ENCODE results near the gene SPOCD1. TPM values are rescaled to one million over a fixed set of nuclear protein-coding genes. Genes with fewer than 3 reads are reported as not detected.

The SPOCD1 gene
- total and polyA plus RNA-seq, 4 experiments from 2014 or later: 0.61 to 0.94 TPM; not detected in 2

DNA sequence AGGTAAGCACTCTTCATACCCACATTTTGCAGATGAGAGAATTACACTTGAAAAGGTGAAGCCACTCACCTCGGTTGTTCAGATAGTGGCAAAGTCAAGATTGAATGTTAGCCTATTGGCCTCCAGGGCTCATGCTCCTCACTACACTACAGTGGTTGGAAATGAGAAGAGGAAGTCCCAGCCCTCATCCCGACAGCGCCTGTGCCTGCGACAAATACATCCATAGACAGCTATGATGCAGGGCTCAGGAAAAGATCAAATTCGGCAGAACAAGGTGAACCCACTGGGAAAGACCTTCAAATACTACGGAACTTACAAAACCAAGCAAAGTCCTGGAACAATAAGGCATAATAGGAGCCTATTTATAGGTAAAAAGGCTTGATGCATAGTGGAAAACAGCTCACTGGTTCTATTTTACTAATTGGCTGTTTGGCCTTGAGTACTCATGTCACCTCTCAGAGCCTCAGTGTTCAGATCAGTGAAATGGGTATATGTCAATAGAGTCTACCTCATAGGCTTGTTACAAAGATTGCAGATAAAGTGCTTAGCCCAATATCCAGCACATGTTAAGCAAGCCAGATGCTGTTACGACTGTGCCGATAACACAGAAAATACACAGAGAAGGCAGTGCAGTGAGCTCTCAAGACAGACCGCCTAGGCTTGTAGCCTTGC, 3.5 kb downstream of the SPOCD1 start:
- Histone ChIP-seq H3K27ac (ENCODE audit: low read depth, low read length) (no peak overlapping the region), H3K36me3 (ENCODE audit: insufficient read depth, low read length) (no peaks in the 10 kb centered on the region), H3K4me1 (ENCODE audit: insufficient read depth, low read length) (peaks cover 8% of the 10 kb centered on the region), H3K4me3 (ENCODE audit: low read length in 2 of 2) (no peak overlapping the region), H3K27me3 (ENCODE audit: insufficient read depth, low read length) (no peaks in the 10 kb centered on the region), H3K9me3 (ENCODE audit: control insufficient read depth in 1 of 2, low read length in 2 of 2) (no peaks in the 10 kb centered on the region)
- H3K4me3 Mint-ChIP-seq: no peak overlapping the region
- no peaks in the 10 kb centered on the region for H3K27me3 Mint-ChIP-seq
- H3K4me1 Mint-ChIP-seq: peaks cover 7 to 18% (median 11%) of the 10 kb centered on the region in 4 donors
- no peaks in the 10 kb centered on the region for H3K36me3 Mint-ChIP-seq
- intact Hi-C loops (cut with micrococcal nuclease): no loop called here
- H3K27ac Mint-ChIP-seq: no peak overlapping the region
- peaks cover 0 to 2% (median 0%) of the 10 kb centered on the region in 8 donors for H3K9me3 Mint-ChIP-seq
- ChIA-PET CTCF (ENCODE audit: partially characterized antibody) (interaction anchor here (6.8 kb wide), 1 partner anchor 151 kb away, joined by 105 read pairs; no protein-coding TSS in a partner anchor), POLR2A (ENCODE audit: partially characterized antibody) (interaction anchor here (0.8 kb wide), 1 partner anchor 151 kb away, joined by 3 read pairs; no protein-coding TSS in a partner anchor)
- DNase-seq: no peak

DNA sequence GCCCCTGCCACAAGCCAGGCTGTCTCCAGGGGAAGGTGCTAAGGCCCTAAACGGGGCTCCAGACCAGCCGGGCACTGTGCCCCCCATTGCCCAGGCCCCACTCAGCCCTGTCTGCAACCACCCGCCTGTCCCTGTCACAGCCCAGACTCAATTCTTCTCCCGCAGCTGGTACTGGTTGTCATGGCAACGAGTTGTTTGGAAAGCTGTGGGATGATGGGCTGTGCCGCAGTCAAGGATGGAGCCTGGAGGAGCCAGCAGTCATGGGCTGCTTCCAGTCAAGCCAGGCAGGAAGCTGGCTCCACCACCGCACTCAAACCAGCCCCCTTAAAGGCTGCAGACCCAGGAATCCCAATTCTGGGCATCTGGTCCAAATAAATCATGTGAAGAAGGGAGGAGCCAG, 4.2 kb downstream of the SPOCD1 start:
- H3K4me3 Mint-ChIP-seq: no peak overlapping the region
- no peak overlapping the region for H3K27ac ChIP-seq (ENCODE audit: low read depth, low read length)
- H3K4me1 Mint-ChIP-seq: peaks cover 5 to 11% (median 8%) of the 10 kb centered on the region in 4 donors
- no peak for DNase-seq
- H3K27me3 Mint-ChIP-seq: peaks cover 0 to 1% of the 10 kb centered on the region in 2 donors
- intact Hi-C loops (cut with micrococcal nuclease): no loop called here
- H3K27me3 ChIP-seq (ENCODE audit: insufficient read depth, low read length): no peaks in the 10 kb centered on the region
- POLR2A ChIA-PET (ENCODE audit: partially characterized antibody): interaction anchor here (0.6 kb wide), 1 partner anchor 78 kb away, joined by 3 read pairs; no protein-coding TSS in a partner anchor
- CTCF ChIA-PET (ENCODE audit: partially characterized antibody): interaction anchor here (1.0 to 2.1 kb wide), 3 partner anchors 49 to 154 kb away, joined by 3 to 7 read pairs (median 3); no protein-coding TSS in a partner anchor
- no peak overlapping the region for H3K4me3 ChIP-seq (ENCODE audit: low read length in 2 of 2)
- H3K36me3 Mint-ChIP-seq: no peaks in the 10 kb centered on the region
- peaks cover 0 to 2% (median 0%) of the 10 kb centered on the region in 8 donors for H3K9me3 Mint-ChIP-seq
- peaks cover 8% of the 10 kb centered on the region for H3K4me1 ChIP-seq (ENCODE audit: insufficient read depth, low read length)
- H3K9me3 ChIP-seq (ENCODE audit: control insufficient read depth in 1 of 2, low read length in 2 of 2): no peaks in the 10 kb centered on the region
- no peak overlapping the region for H3K27ac Mint-ChIP-seq
- H3K36me3 ChIP-seq (ENCODE audit: insufficient read depth, low read length): no peaks in the 10 kb centered on the region

DNA sequence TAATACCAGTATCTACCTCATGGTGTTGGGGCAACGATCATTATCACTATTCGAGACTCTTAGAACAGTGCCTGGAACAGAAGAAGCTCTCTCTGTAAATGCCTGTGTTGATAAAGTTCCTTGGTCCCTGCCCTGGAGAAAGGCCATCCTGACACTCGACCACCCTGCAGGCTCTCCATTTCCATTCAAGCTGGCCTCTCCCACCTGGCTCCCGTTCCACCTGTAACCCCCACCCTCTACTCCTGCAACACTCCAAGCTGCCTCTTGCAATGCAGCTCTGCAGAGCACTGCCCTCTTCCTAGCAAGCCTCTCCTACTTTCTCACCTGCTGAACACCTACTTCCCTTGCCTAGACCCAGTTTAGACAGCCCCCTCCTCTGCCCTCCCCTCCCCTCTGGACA, 6.1 kb downstream of the SPOCD1 start:
- Mint-ChIP-seq H3K27ac (no peak overlapping the region), H3K4me3 (no peak overlapping the region), H3K27me3 (peaks cover 0 to 1% of the 10 kb centered on the region in 2 donors), H3K9me3 (peaks cover 0 to 2% (median 0%) of the 10 kb centered on the region in 8 donors), H3K4me1 (no peaks in the 10 kb centered on the region), H3K36me3 (no peaks in the 10 kb centered on the region)
- intact Hi-C loops (cut with micrococcal nuclease): no loop called here
- Histone ChIP-seq H3K27me3 (ENCODE audit: insufficient read depth, low read length) (no peaks in the 10 kb centered on the region), H3K27ac (ENCODE audit: low read depth, low read length) (no peak overlapping the region), H3K9me3 (ENCODE audit: control insufficient read depth in 1 of 2, low read length in 2 of 2) (no peaks in the 10 kb centered on the region), H3K4me3 (ENCODE audit: low read length in 2 of 2) (no peak overlapping the region), H3K36me3 (ENCODE audit: insufficient read depth, low read length) (no peaks in the 10 kb centered on the region), H3K4me1 (ENCODE audit: insufficient read depth, low read length) (no peaks in the 10 kb centered on the region)
- POLR2A ChIA-PET (ENCODE audit: partially characterized antibody): no interaction called here
- no peak for DNase-seq
- CTCF ChIA-PET (ENCODE audit: partially characterized antibody): interaction anchor here (1.0 to 2.1 kb wide), 2 partner anchors 129 to 154 kb away, joined by 3 to 7 read pairs; no protein-coding TSS in a partner anchor

DNA sequence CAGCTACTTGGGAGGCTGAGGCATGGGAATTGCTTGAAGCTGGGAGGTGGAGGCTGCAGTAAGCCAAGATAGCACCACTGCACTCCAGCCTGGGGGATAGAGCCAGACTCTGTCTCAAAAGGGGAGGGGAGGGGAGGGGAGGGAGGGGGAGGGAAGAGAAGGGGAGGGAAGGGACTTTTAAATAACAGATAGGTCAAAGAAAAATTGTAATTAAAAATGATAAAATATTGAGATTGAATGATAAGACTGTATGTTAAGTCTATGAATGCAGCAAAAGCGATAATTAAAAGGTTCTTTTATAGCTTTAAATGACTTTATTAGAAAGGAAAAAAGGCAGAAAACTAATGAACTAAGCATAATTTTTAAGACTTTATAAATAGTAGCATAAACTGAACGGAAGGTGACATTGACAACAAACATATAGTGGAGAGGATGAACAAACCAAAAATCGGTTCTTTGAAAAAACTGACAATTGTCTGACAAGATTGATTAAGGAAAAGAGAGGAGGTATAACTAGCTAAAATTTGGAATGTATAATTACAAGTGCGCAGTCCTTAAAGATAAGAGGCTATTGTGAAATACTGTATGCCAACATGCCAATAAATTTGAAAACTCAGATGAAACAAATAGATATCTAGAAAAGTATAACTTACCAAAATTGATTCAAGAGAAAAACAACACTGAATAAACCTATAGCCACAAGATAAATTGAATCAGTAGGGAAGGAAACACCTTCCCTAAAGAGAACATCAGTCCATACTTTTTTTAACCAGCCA, 8.4 kb downstream of the SPOCD1 start:
- Mint-ChIP-seq H3K4me3 (no peak overlapping the region), H3K4me1 (peaks cover 0 to 6% (median 3%) of the 10 kb centered on the region in 4 donors), H3K9me3 (peaks cover 0 to 2% (median 0%) of the 10 kb centered on the region in 8 donors), H3K27ac (no peak overlapping the region), H3K36me3 (no peaks in the 10 kb centered on the region), H3K27me3 (peaks cover 0 to 1% of the 10 kb centered on the region in 2 donors)
- CTCF ChIA-PET (ENCODE audit: partially characterized antibody): interaction anchor here (1.2 kb wide), 1 partner anchor 156 kb away, joined by 3 read pairs; no protein-coding TSS in a partner anchor
- DNase-seq: no peak
- intact Hi-C loops (cut with micrococcal nuclease): no loop called here
- H3K9me3 ChIP-seq (ENCODE audit: control insufficient read depth in 1 of 2, low read length in 2 of 2): no peaks in the 10 kb centered on the region
- no peak overlapping the region for H3K4me3 ChIP-seq (ENCODE audit: low read length in 2 of 2)
- H3K4me1 ChIP-seq (ENCODE audit: insufficient read depth, low read length): no peaks in the 10 kb centered on the region
- POLR2A ChIA-PET (ENCODE audit: partially characterized antibody): interaction anchor here (1.1 kb wide), 1 partner anchor 125 kb away, joined by 3 read pairs; no protein-coding TSS in a partner anchor
- no peaks in the 10 kb centered on the region for H3K27me3 ChIP-seq (ENCODE audit: insufficient read depth, low read length)
- H3K36me3 ChIP-seq (ENCODE audit: insufficient read depth, low read length): no peaks in the 10 kb centered on the region
- no peak overlapping the region for H3K27ac ChIP-seq (ENCODE audit: low read depth, low read length)

DNA sequence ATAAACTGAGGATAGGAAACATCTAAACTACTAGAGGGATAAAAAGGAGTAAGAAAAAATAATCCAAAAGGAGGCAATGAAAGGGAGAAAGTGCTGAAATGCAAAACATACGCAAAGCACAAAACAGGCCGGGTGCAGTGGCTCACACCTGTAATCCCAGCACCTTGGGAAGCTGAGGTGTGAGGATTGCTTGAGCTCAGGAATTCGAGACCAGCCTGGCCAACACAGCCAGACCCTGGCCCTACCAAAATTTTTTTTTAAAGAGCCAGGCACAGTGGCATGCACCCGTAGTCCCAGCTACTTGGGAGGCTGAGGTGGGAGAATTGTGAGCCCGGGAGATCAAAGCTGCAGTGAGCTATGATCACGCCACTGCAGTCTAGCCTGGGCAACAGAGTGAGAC, 10.5 kb downstream of the SPOCD1 start:
- POLR2A ChIA-PET (ENCODE audit: partially characterized antibody): no interaction called here
- no peak overlapping the region for H3K4me3 Mint-ChIP-seq
- no peak overlapping the region for H3K27ac ChIP-seq (ENCODE audit: low read depth, low read length)
- no peaks in the 10 kb centered on the region for H3K9me3 ChIP-seq (ENCODE audit: control insufficient read depth in 1 of 2, low read length in 2 of 2)
- H3K4me1 Mint-ChIP-seq: peaks cover 2 to 10% (median 6%) of the 10 kb centered on the region in 4 donors
- peaks cover 0 to 2% (median 0%) of the 10 kb centered on the region in 8 donors for H3K9me3 Mint-ChIP-seq
- no peaks in the 10 kb centered on the region for H3K36me3 Mint-ChIP-seq
- H3K27me3 ChIP-seq (ENCODE audit: insufficient read depth, low read length): no peaks in the 10 kb centered on the region
- no peaks in the 10 kb centered on the region for H3K36me3 ChIP-seq (ENCODE audit: insufficient read depth, low read length)
- no peak for DNase-seq
- no peaks in the 10 kb centered on the region for H3K4me1 ChIP-seq (ENCODE audit: insufficient read depth, low read length)
- H3K4me3 ChIP-seq (ENCODE audit: low read length in 2 of 2): no peak overlapping the region
- CTCF ChIA-PET (ENCODE audit: partially characterized antibody): interaction anchor here (1.0 to 2.9 kb wide), 2 partner anchors 9 to 84 kb away, joined by 3 to 10 read pairs; partner anchors contain the start of gene SPOCD1
- H3K27ac Mint-ChIP-seq: no peak overlapping the region
- H3K27me3 Mint-ChIP-seq: peaks cover 0 to 1% of the 10 kb centered on the region in 2 donors
- intact Hi-C loops (cut with micrococcal nuclease): no loop called here

DNA sequence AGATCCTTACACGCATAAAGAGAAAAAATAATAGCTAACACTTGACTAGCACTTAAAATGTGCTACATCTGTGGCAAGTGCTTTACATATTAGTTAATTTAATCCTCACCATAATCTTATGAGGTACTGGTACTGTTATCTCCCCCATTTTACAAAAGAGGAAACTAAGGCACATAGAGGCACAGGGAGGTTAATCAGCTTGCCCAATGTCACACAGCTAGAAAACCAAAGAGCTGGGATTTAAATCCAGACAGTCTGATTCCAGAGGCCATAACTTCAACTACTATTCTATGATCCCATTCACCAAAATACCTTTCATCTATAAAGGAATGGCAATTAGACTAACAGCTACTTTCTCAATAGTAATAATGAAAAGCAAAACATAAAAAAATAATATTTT, 11.7 kb downstream of the SPOCD1 start:
- POLR2A ChIA-PET (ENCODE audit: partially characterized antibody): no interaction called here
- Histone ChIP-seq H3K27me3 (ENCODE audit: insufficient read depth, low read length) (no peaks in the 10 kb centered on the region), H3K36me3 (ENCODE audit: insufficient read depth, low read length) (no peaks in the 10 kb centered on the region), H3K4me3 (ENCODE audit: low read length in 2 of 2) (no peak overlapping the region), H3K4me1 (ENCODE audit: insufficient read depth, low read length) (no peaks in the 10 kb centered on the region), H3K27ac (ENCODE audit: low read depth, low read length) (no peak overlapping the region), H3K9me3 (ENCODE audit: control insufficient read depth in 1 of 2, low read length in 2 of 2) (no peaks in the 10 kb centered on the region)
- no peak for DNase-seq
- CTCF ChIA-PET (ENCODE audit: partially characterized antibody): interaction anchor here (1.4 to 2.9 kb wide), 2 partner anchors 11 to 15 kb away, joined by 6 to 10 read pairs; partner anchors contain the start of gene SPOCD1
- H3K36me3 Mint-ChIP-seq: no peaks in the 10 kb centered on the region
- H3K4me1 Mint-ChIP-seq: peaks cover 2 to 10% (median 6%) of the 10 kb centered on the region in 4 donors
- peaks cover 0 to 1% of the 10 kb centered on the region in 2 donors for H3K27me3 Mint-ChIP-seq
- peaks cover 0 to 2% (median 0%) of the 10 kb centered on the region in 8 donors for H3K9me3 Mint-ChIP-seq
- no peak overlapping the region for H3K27ac Mint-ChIP-seq
- no peak overlapping the region for H3K4me3 Mint-ChIP-seq
- intact Hi-C loops (cut with micrococcal nuclease): no loop called here

DNA sequence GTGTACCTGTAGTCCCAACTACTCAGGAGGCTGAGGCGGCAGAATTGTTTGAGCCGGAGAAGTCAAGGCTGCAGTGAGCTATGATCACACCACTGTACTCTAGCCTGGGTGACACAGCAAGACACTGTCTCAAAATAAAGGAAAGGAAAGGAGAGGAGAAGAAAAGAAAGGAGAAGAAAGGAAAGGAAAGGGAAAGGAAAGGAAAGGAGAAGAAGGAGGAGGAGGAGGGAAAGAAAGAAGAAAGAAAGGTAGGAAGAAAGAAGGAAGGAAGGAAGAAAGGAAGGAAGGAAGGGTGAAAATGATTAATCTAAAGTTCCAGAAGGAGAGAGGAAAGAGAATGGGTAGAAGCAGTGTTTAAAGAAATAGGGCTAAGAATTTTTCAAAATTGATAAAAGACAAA, 12.2 kb downstream of the SPOCD1 start:
- ChIA-PET POLR2A (ENCODE audit: partially characterized antibody) (no interaction called here), CTCF (ENCODE audit: partially characterized antibody) (interaction anchor here (1.4 to 2.9 kb wide), 2 partner anchors 11 to 14 kb away, joined by 6 to 10 read pairs; partner anchors contain the start of gene SPOCD1)
- no peak for DNase-seq
- Mint-ChIP-seq H3K4me1 (peaks cover 2 to 10% (median 6%) of the 10 kb centered on the region in 4 donors), H3K4me3 (no peak overlapping the region), H3K36me3 (no peaks in the 10 kb centered on the region), H3K9me3 (peaks cover 0 to 2% (median 0%) of the 10 kb centered on the region in 8 donors), H3K27ac (no peak overlapping the region), H3K27me3 (peaks cover 0 to 1% of the 10 kb centered on the region in 2 donors)
- Histone ChIP-seq H3K36me3 (ENCODE audit: insufficient read depth, low read length) (no peaks in the 10 kb centered on the region), H3K27me3 (ENCODE audit: insufficient read depth, low read length) (no peaks in the 10 kb centered on the region), H3K27ac (ENCODE audit: low read depth, low read length) (no peak overlapping the region), H3K4me3 (ENCODE audit: low read length in 2 of 2) (no peak overlapping the region), H3K4me1 (ENCODE audit: insufficient read depth, low read length) (no peaks in the 10 kb centered on the region), H3K9me3 (ENCODE audit: control insufficient read depth in 1 of 2, low read length in 2 of 2) (no peaks in the 10 kb centered on the region)
- intact Hi-C loops (cut with micrococcal nuclease): no loop called here

Data from CD4-positive, alpha-beta memory T cell (primary cell).